Stimulated activated CD8-positive, alpha-beta memory T cell treated with anti-CD3 and anti-CD28 coated beads, Interleukin-12 subunit alpha, Interleukin-12 subunit beta, amount 100 ng/mL, for 24 hours (primary cell): ENCODE measurements around the gene ABCD1.
"Not testable (repeated sequence)": the region's sequence is repeated elsewhere in the genome, so short reads cannot be mapped to it uniquely, and the experiment has no call there.

Experiments
- DNase-seq: peaks from one replicate; pipeline ENCODE4 v3.0.0-alpha.2; 2020; ENCODE audit errors: extremely low read depth

Gene ABCD1

GRCh38 chrX:153694256-153694655 lies 30.4 kb upstream of the ABCD1 start:
- DNase-seq, result not testable (repeated sequence)

- no peak for DNase-seq
Measured at GRCh38 chrX:153694687-153695270, 29.9 kb upstream of the ABCD1 start.

- no peak for DNase-seq
Measured at GRCh38 chrX:153696100-153696499, 28.6 kb upstream of the ABCD1 start.

GRCh38 chrX:153696538-153696937 lies 28.1 kb upstream of the ABCD1 start:
- DNase-seq, result not testable (repeated sequence)

GRCh38 chrX:153696986-153697722 lies 27.5 kb upstream of the ABCD1 start:
- not testable (repeated sequence) for DNase-seq

- no peak for DNase-seq
Measured at GRCh38 chrX:153697924-153698865, 26.5 kb upstream of the ABCD1 start.

GRCh38 chrX:153699210-153699783 lies 25.4 kb upstream of the ABCD1 start:
- not testable (repeated sequence) for DNase-seq

GRCh38 chrX:153699784-153700371 lies 24.8 kb upstream of the ABCD1 start:
- DNase-seq, result not testable (repeated sequence)

GRCh38 chrX:153700376-153700945 lies 24.2 kb upstream of the ABCD1 start:
- DNase-seq, result no peak

- no peak for DNase-seq
Measured at GRCh38 chrX:153700967-153701366, 23.7 kb upstream of the ABCD1 start.

GRCh38 chrX:153701706-153702105 lies 22.9 kb upstream of the ABCD1 start:
- DNase-seq, result no peak

- DNase-seq, result no peak
Measured at GRCh38 chrX:153702336-153703035, 22.2 kb upstream of the ABCD1 start.

- DNase-seq, result no peak
Measured at GRCh38 chrX:153703036-153703370, 21.7 kb upstream of the ABCD1 start.

GRCh38 chrX:153704021-153704526 lies 20.6 kb upstream of the ABCD1 start:
- no peak for DNase-seq

- DNase-seq, result not testable (repeated sequence)
Measured at GRCh38 chrX:153704631-153705402, 19.8 kb upstream of the ABCD1 start.

- not testable (repeated sequence) for DNase-seq
Measured at GRCh38 chrX:153705403-153706060, 19.1 kb upstream of the ABCD1 start.

- DNase-seq, result no peak
Measured at GRCh38 chrX:153706799-153707198, 17.9 kb upstream of the ABCD1 start.

- no peak for DNase-seq
Measured at GRCh38 chrX:153707406-153707805, 17.2 kb upstream of the ABCD1 start.

- no peak for DNase-seq
Measured at GRCh38 chrX:153708415-153708814, 16.2 kb upstream of the ABCD1 start.
